HG03159 (cell line): ENCODE measurements around the gene LYSMD4.
"Not testable (repeated sequence)": the region's sequence is repeated elsewhere in the genome, so short reads cannot be mapped to it uniquely, and the experiment has no call there.

ENCODE experiments used
- ATAC-seq: cut with Tn5 transposase; IDR thresholded peaks from one replicate; pipeline ENCODE4 v1.9.1; 2021; ENCODE audit warnings: mild to moderate bottlenecking, moderate library complexity; ENCODE audit not compliant: unreplicated experiment

Gene LYSMD4

GRCh38 chr15:99733268-99734039, at the start of gene LYSMD4:
TSS of gene LYSMD4 (minus strand) at chr15:99733437. CDS start at chr15:99731999, 1,438 bp downstream.
- ATAC-seq = peak; percentile 99

GRCh38 chr15:99782029-99782428, 48.8 kb upstream of the LYSMD4 start:
- not testable (repeated sequence) for ATAC-seq

- no peak for ATAC-seq
Observed at GRCh38 chr15:99777144-99777543, 43.9 kb upstream of the LYSMD4 start.

- no peak for ATAC-seq
Observed at GRCh38 chr15:99764522-99764921, 31.3 kb upstream of the LYSMD4 start.

GRCh38 chr15:99763827-99764226, 30.6 kb upstream of the LYSMD4 start:
- peak; percentile 94 for ATAC-seq

- no peak for ATAC-seq
Observed at GRCh38 chr15:99762288-99762687, 29.1 kb upstream of the LYSMD4 start.

GRCh38 chr15:99755692-99756409, 22.6 kb upstream of the LYSMD4 start:
- peak; percentile 91 for ATAC-seq

- ATAC-seq = no peak
Observed at GRCh38 chr15:99753066-99753465, 19.8 kb upstream of the LYSMD4 start.

- ATAC-seq = no peak
Observed at GRCh38 chr15:99752556-99752955, 19.3 kb upstream of the LYSMD4 start.

GRCh38 chr15:99750326-99750725, 17.1 kb upstream of the LYSMD4 start:
- not testable (repeated sequence) for ATAC-seq

GRCh38 chr15:99749386-99749785, 16.1 kb upstream of the LYSMD4 start:
- ATAC-seq = no peak

- no peak for ATAC-seq
Observed at GRCh38 chr15:99745370-99746086, 12.3 kb upstream of the LYSMD4 start.

GRCh38 chr15:99744142-99744541, 10.9 kb upstream of the LYSMD4 start:
- ATAC-seq = no peak

GRCh38 chr15:99741835-99742234, 8.6 kb upstream of the LYSMD4 start:
- ATAC-seq = no peak

- ATAC-seq = no peak
Observed at GRCh38 chr15:99738021-99738847, 5.0 kb upstream of the LYSMD4 start.

GRCh38 chr15:99736702-99737101, 3.5 kb upstream of the LYSMD4 start:
- no peak for ATAC-seq

GRCh38 chr15:99735868-99736267, 2.6 kb upstream of the LYSMD4 start:
- no peak for ATAC-seq

- ATAC-seq = no peak
Observed at GRCh38 chr15:99734575-99734974, 1.3 kb upstream of the LYSMD4 start.

- not testable (repeated sequence) for ATAC-seq
Observed at GRCh38 chr15:99734040-99734291, 729 bp upstream of the LYSMD4 start.

GRCh38 chr15:99732751-99733267, 428 bp downstream of the LYSMD4 start:
- peak; percentile 19 for ATAC-seq
